ENCODE results near the gene PPIL4.

PPIL4 gene

GRCh38 chr6:149545754-149546471, at the start of gene PPIL4:
Gene PPIL4, minus strand, starts transcription at chr6:149546043. Its CDS starts 38 bp downstream, at chr6:149546005.
- Mint-ChIP-seq H3K9me3 (no peaks in the 10 kb centered on the region), H3K27ac (peak within 1 kb of the TSS; percentile 100), H3K4me1 (peaks cover 36% of the 10 kb centered on the region), H3K27me3 (ENCODE audit: low read depth, poor library complexity) (peaks cover 30% of the 10 kb centered on the region), H3K4me3 (peak within 1 kb of the TSS; percentile 92), H3K36me3 (ENCODE audit: low read depth) (peaks cover 10% of the 10 kb centered on the region)
- DNase-seq = peak; percentile 96
- TF ChIP-seq CTCF (IDR thresholded peaks at IDR 0.05) = peak; percentile 98

GRCh38 chr6:149593408-149593807, 47.6 kb upstream of the PPIL4 start:
- peaks cover 2% of the 10 kb centered on the region for H3K27me3 Mint-ChIP-seq (ENCODE audit: low read depth, poor library complexity)
- peaks cover 56% of the 10 kb centered on the region for H3K36me3 Mint-ChIP-seq (ENCODE audit: low read depth)
- TF ChIP-seq CTCF (IDR thresholded peaks at IDR 0.05) = no peak
- no peak for DNase-seq
- H3K4me3 Mint-ChIP-seq = no peak overlapping the region
- no peaks in the 10 kb centered on the region for H3K9me3 Mint-ChIP-seq
- no peaks in the 10 kb centered on the region for H3K4me1 Mint-ChIP-seq
- H3K27ac Mint-ChIP-seq = no peak overlapping the region

- no peaks in the 10 kb centered on the region for H3K27me3 Mint-ChIP-seq (ENCODE audit: low read depth, poor library complexity)
- TF ChIP-seq CTCF (IDR thresholded peaks at IDR 0.05) = no peak
- no peaks in the 10 kb centered on the region for H3K4me1 Mint-ChIP-seq
- no peak for DNase-seq
- H3K9me3 Mint-ChIP-seq = no peaks in the 10 kb centered on the region
- peaks cover 58% of the 10 kb centered on the region for H3K36me3 Mint-ChIP-seq (ENCODE audit: low read depth)
- no peak overlapping the region for H3K27ac Mint-ChIP-seq
- H3K4me3 Mint-ChIP-seq = no peak overlapping the region
These were observed 47.1 kb upstream of the PPIL4 start for GRCh38 chr6:149592983-149593382.

GRCh38 chr6:149586149-149586548, 40.3 kb upstream of the PPIL4 start:
- H3K4me3 Mint-ChIP-seq = no peak overlapping the region
- H3K27ac Mint-ChIP-seq = no peak overlapping the region
- no peaks in the 10 kb centered on the region for H3K9me3 Mint-ChIP-seq
- H3K4me1 Mint-ChIP-seq = no peaks in the 10 kb centered on the region
- peaks cover 73% of the 10 kb centered on the region for H3K36me3 Mint-ChIP-seq (ENCODE audit: low read depth)
- no peak for DNase-seq
- H3K27me3 Mint-ChIP-seq (ENCODE audit: low read depth, poor library complexity) = no peaks in the 10 kb centered on the region
- no peak for TF ChIP-seq CTCF (IDR thresholded peaks at IDR 0.05)

GRCh38 chr6:149581349-149581748, 35.5 kb upstream of the PPIL4 start:
- no peaks in the 10 kb centered on the region for H3K4me1 Mint-ChIP-seq
- TF ChIP-seq CTCF (IDR thresholded peaks at IDR 0.05) = no peak
- H3K4me3 Mint-ChIP-seq = no peak overlapping the region

GRCh38 chr6:149580880-149581279, 35.0 kb upstream of the PPIL4 start:
- DNase-seq = no peak
- no peaks in the 10 kb centered on the region for H3K9me3 Mint-ChIP-seq
- H3K27me3 Mint-ChIP-seq (ENCODE audit: low read depth, poor library complexity) = no peaks in the 10 kb centered on the region
- peak overlapping the region; percentile 11 for H3K27ac Mint-ChIP-seq
- H3K4me3 Mint-ChIP-seq = no peak overlapping the region
- no peaks in the 10 kb centered on the region for H3K4me1 Mint-ChIP-seq
- peaks cover 65% of the 10 kb centered on the region for H3K36me3 Mint-ChIP-seq (ENCODE audit: low read depth)
- TF ChIP-seq CTCF (IDR thresholded peaks at IDR 0.05) = no peak

More at GRCh38 chr6:149581349-149581748, 35.5 kb upstream of the PPIL4 start:
- DNase-seq = no peak
- peaks cover 67% of the 10 kb centered on the region for H3K36me3 Mint-ChIP-seq (ENCODE audit: low read depth)
- H3K9me3 Mint-ChIP-seq = no peaks in the 10 kb centered on the region
- no peak overlapping the region for H3K27ac Mint-ChIP-seq
- H3K27me3 Mint-ChIP-seq (ENCODE audit: low read depth, poor library complexity) = no peaks in the 10 kb centered on the region
